Brain microvascular endothelial cell (primary cell): ENCODE data around the gene IPO13.

ENCODE experiments used
- DNase-seq: peaks from one replicate; pipeline ENCODE4 v3.0.0-alpha.2; 2020
- H3K27ac ChIP-seq: fragments of 250-450 bp; sonication (Bioruptor Pico); 2 replicates; pipeline ENCODE4 v1.5.1; 2020; ENCODE audit warnings: mild to moderate bottlenecking, moderate library complexity
- H3K27me3 ChIP-seq: fragments of 250-450 bp; sonication (Bioruptor Pico); replicated peaks from 2 replicates; pipeline ENCODE4 v1.5.1; 2020; ENCODE audit warnings: mild to moderate bottlenecking
- H3K36me3 ChIP-seq: fragments of 250-450 bp; sonication (Bioruptor Pico); replicated peaks from 2 replicates; pipeline ENCODE4 v1.5.1; 2020; ENCODE audit warnings: mild to moderate bottlenecking
- H3K4me3 ChIP-seq: 2 replicates; pipeline ENCODE4 v1.5.1; 2011; ENCODE audit warnings: low read depth, mild to moderate bottlenecking, control low read depth, low read length, moderate library complexity
- CTCF ChIP-seq: IDR thresholded peaks from 2 replicates; pipeline ENCODE4 v1.5.1; 2011; ENCODE audit warnings: low read depth, mild to moderate bottlenecking, moderate library complexity, low read length, control low read depth, inconsistent platforms; ENCODE audit errors: missing control alignments
- in situ Hi-C: cut with HindIII; loops from 2 replicates; pipeline ENCODE4 v1.10.0; 2017; ENCODE audit warnings: low sequenced_read_pairs, low pct_ligation_motif_present

Gene IPO13

GRCh38 chr1:43912607-43913006 is 34.1 kb upstream of the IPO13 start:
- no peak for DNase-seq
- H3K36me3 ChIP-seq, result no peaks in the 10 kb centered on the region
- in situ Hi-C loops, result no loop called here
- no peak for TF ChIP-seq CTCF
- no peak overlapping the region for H3K4me3 ChIP-seq
- H3K27me3 ChIP-seq, result no peaks in the 10 kb centered on the region
- H3K27ac ChIP-seq, result no peak overlapping the region

- no peak for DNase-seq
- in situ Hi-C loops, result no loop called here
- Histone ChIP-seq H3K27ac (no peak overlapping the region), H3K27me3 (no peaks in the 10 kb centered on the region), H3K4me3 (no peak overlapping the region), H3K36me3 (no peaks in the 10 kb centered on the region)
- TF ChIP-seq CTCF, result no peak
These were observed 33.7 kb upstream of the IPO13 start for GRCh38 chr1:43913051-43913501.

GRCh38 chr1:43913666-43914360 is 32.9 kb upstream of the IPO13 start:
- H3K4me3 ChIP-seq, result no peak overlapping the region
- no peaks in the 10 kb centered on the region for H3K36me3 ChIP-seq
- no peak for TF ChIP-seq CTCF
- H3K27me3 ChIP-seq, result no peaks in the 10 kb centered on the region
- in situ Hi-C loops, result no loop called here
- DNase-seq, result no peak
- no peak overlapping the region for H3K27ac ChIP-seq

GRCh38 chr1:43914576-43915525 is 31.9 kb upstream of the IPO13 start:
- in situ Hi-C loops, result no loop called here

GRCh38 chr1:43919906-43920305 is 26.8 kb upstream of the IPO13 start:
- DNase-seq, result no peak
- no peak overlapping the region for H3K27ac ChIP-seq
- no peak overlapping the region for H3K4me3 ChIP-seq
- no peaks in the 10 kb centered on the region for H3K36me3 ChIP-seq
- TF ChIP-seq CTCF, result no peak
- in situ Hi-C loops, result no loop called here
- H3K27me3 ChIP-seq, result no peaks in the 10 kb centered on the region

More at GRCh38 chr1:43914576-43915525, 31.9 kb upstream of the IPO13 start:
- Histone ChIP-seq H3K36me3 (no peaks in the 10 kb centered on the region), H3K27me3 (no peaks in the 10 kb centered on the region), H3K27ac (no peak overlapping the region), H3K4me3 (no peak overlapping the region)
- no peak for DNase-seq
- no peak for TF ChIP-seq CTCF
